Astrocyte (in vitro differentiated cells and primary cell): ENCODE measurements around the gene DUSP11. TPM values are rescaled to one million over a fixed set of nuclear protein-coding genes. Genes with fewer than 3 reads are reported as not detected.

Experiments
- DNase-seq: peaks from one replicate; pipeline ENCODE4 v3.0.0-alpha.2; 2010; ENCODE audit warnings: low read depth
- FAIRE-seq: peaks from 2 replicates; lab custom pipeline; 2011; peaks lifted over from hg19 to GRCh38; lab: Jason Lieb, UNC
- H2AFZ ChIP-seq: 2 replicates; pipeline ENCODE4 v1.6.0; 2012; ENCODE audit warnings: low read depth, low read length, inconsistent platforms
- H3K27ac ChIP-seq: 2 replicates; pipeline ENCODE4 v1.5.1; 2011; ENCODE audit warnings: low read depth, low read length, inconsistent platforms
- H3K27me3 ChIP-seq: 2 replicates; pipeline ENCODE4 v1.6.0; 2011; ENCODE audit warnings: low read length, inconsistent platforms; ENCODE audit not compliant: insufficient read depth
- H3K36me3 ChIP-seq: 2 replicates; pipeline ENCODE4 v1.5.1; 2011; ENCODE audit warnings: low read length, inconsistent platforms; ENCODE audit not compliant: insufficient read depth
- H3K4me1 ChIP-seq: 2 replicates; pipeline ENCODE4 v1.5.1; 2011; ENCODE audit warnings: low read length, inconsistent platforms; ENCODE audit not compliant: insufficient read depth
- H3K4me2 ChIP-seq: 2 replicates; pipeline ENCODE4 v1.6.0; 2012; ENCODE audit warnings: low read length, inconsistent platforms
- H3K4me3 ChIP-seq: 2 replicates; pipeline ENCODE4 v1.5.1; 2011; ENCODE audit warnings: low read depth, mild to moderate bottlenecking, low read length, inconsistent platforms; ENCODE audit not compliant: insufficient read depth
- H3K79me2 ChIP-seq: 2 replicates; pipeline ENCODE4 v1.6.0; 2012; ENCODE audit warnings: mild to moderate bottlenecking, low read length, inconsistent platforms; ENCODE audit not compliant: insufficient read depth
- H3K9ac ChIP-seq: 2 replicates; pipeline ENCODE4 v1.6.0; 2012; ENCODE audit warnings: mild to moderate bottlenecking, low read length, inconsistent platforms
- H3K9me3 ChIP-seq: 2 replicates; pipeline ENCODE4 v1.5.1; 2012; ENCODE audit warnings: low read depth, mild to moderate bottlenecking, low read length, inconsistent platforms; ENCODE audit not compliant: insufficient read depth
- H4K20me1 ChIP-seq: 2 replicates; pipeline ENCODE4 v1.6.0; 2012; ENCODE audit warnings: low read length, inconsistent platforms; ENCODE audit not compliant: insufficient read depth
- H3K27ac Mint-ChIP-seq: one replicate; pipeline ENCODE4 v1.8.0; 2021; ENCODE audit warnings: mild to moderate bottlenecking, mixed read lengths; ENCODE audit not compliant: unreplicated experiment
- H3K27me3 Mint-ChIP-seq: one replicate; pipeline ENCODE4 v1.8.0; 2021; ENCODE audit warnings: low read depth, mixed read lengths; ENCODE audit not compliant: unreplicated experiment
- H3K36me3 Mint-ChIP-seq: one replicate; pipeline ENCODE4 v1.8.0; 2021; ENCODE audit warnings: low read depth, mixed read lengths; ENCODE audit not compliant: unreplicated experiment
- H3K4me1 Mint-ChIP-seq: one replicate; pipeline ENCODE4 v1.8.0; 2021; ENCODE audit warnings: low read depth, mixed read lengths; ENCODE audit not compliant: unreplicated experiment
- H3K4me3 Mint-ChIP-seq: one replicate; pipeline ENCODE4 v1.8.0; 2021; ENCODE audit warnings: mild to moderate bottlenecking, moderate library complexity, mixed read lengths; ENCODE audit not compliant: unreplicated experiment
- H3K9me3 Mint-ChIP-seq: one replicate; pipeline ENCODE4 v1.8.0; 2021; ENCODE audit warnings: mild to moderate bottlenecking, mixed read lengths; ENCODE audit not compliant: unreplicated experiment
- CTCF ChIP-seq: IDR thresholded peaks from 2 replicates; pipeline ENCODE4 v1.5.1; 2011; ENCODE audit warnings: low read depth, mild to moderate bottlenecking, inconsistent platforms, low read length, moderate library complexity; ENCODE audit not compliant: insufficient read depth
- EZH2 ChIP-seq: IDR thresholded peaks from 2 replicates; pipeline ENCODE4 v1.6.1; 2012; ENCODE audit warnings: mild to moderate bottlenecking, low read length, inconsistent platforms; ENCODE audit not compliant: insufficient read depth
- total RNA-seq: library from RNA; stranded (reverse); gene quantifications from 2 replicates; pipeline ENCODE4 v1.2.1, GENCODE V29; 2021

Gene DUSP11
- total RNA-seq, 1 donor from 2014 or later: 39.6 TPM

- peaks cover 2% of the 10 kb centered on the region for H3K27me3 Mint-ChIP-seq
- DNase-seq (no peak), FAIRE-seq (no peak)
- peaks cover 31% of the 10 kb centered on the region for H3K4me1 ChIP-seq
- peaks cover 17% of the 10 kb centered on the region for H3K79me2 ChIP-seq
- peak overlapping the region; percentile 69 for H3K27ac Mint-ChIP-seq
- peaks cover 30% of the 10 kb centered on the region for H3K4me1 Mint-ChIP-seq
- TF ChIP-seq EZH2 (no peak), CTCF (no peak)
- no peaks in the 10 kb centered on the region for H3K36me3 ChIP-seq
- H3K9me3 Mint-ChIP-seq: no peaks in the 10 kb centered on the region
- peak overlapping the region; percentile 91 for H3K4me2 ChIP-seq
- peak overlapping the region; percentile 73 for H2AFZ ChIP-seq
- no peaks in the 10 kb centered on the region for H3K9me3 ChIP-seq
- H4K20me1 ChIP-seq: no peaks in the 10 kb centered on the region
- peaks cover 6% of the 10 kb centered on the region for H3K36me3 Mint-ChIP-seq
- H3K4me3 ChIP-seq: peak overlapping the region; percentile 70
- H3K4me3 Mint-ChIP-seq: peak overlapping the region; percentile 94
- no peaks in the 10 kb centered on the region for H3K27me3 ChIP-seq
- peak overlapping the region; percentile 89 for H3K9ac ChIP-seq
- no peak overlapping the region for H3K27ac ChIP-seq
Measured at GRCh38 chr2:73828389-73828817, 48.5 kb upstream of the DUSP11 start.

GRCh38 chr2:73827660-73828388 is 47.9 kb upstream of the DUSP11 start:
- Histone ChIP-seq H2AFZ (no peak overlapping the region), H3K79me2 (peaks cover 11% of the 10 kb centered on the region), H3K27me3 (no peaks in the 10 kb centered on the region), H3K27ac (no peak overlapping the region), H4K20me1 (no peaks in the 10 kb centered on the region), H3K4me2 (peak overlapping the region; percentile 91), H3K36me3 (no peaks in the 10 kb centered on the region), H3K4me1 (peaks cover 29% of the 10 kb centered on the region), H3K9ac (no peak overlapping the region), H3K9me3 (no peaks in the 10 kb centered on the region), H3K4me3 (no peak overlapping the region)
- peaks cover 2% of the 10 kb centered on the region for H3K27me3 Mint-ChIP-seq
- peaks cover 30% of the 10 kb centered on the region for H3K4me1 Mint-ChIP-seq
- H3K36me3 Mint-ChIP-seq: peaks cover 5% of the 10 kb centered on the region
- H3K9me3 Mint-ChIP-seq: no peaks in the 10 kb centered on the region
- TF ChIP-seq CTCF (no peak), EZH2 (no peak)
- no peak for DNase-seq
- no peak overlapping the region for H3K27ac Mint-ChIP-seq
- peak overlapping the region; percentile 51 for H3K4me3 Mint-ChIP-seq
- FAIRE-seq: no peak

- Histone ChIP-seq H3K36me3 (no peaks in the 10 kb centered on the region), H2AFZ (no peak overlapping the region), H3K4me1 (peaks cover 25% of the 10 kb centered on the region), H3K79me2 (peaks cover 7% of the 10 kb centered on the region), H4K20me1 (no peaks in the 10 kb centered on the region), H3K4me2 (no peak overlapping the region), H3K9ac (no peak overlapping the region), H3K9me3 (no peaks in the 10 kb centered on the region), H3K27me3 (peaks cover 4% of the 10 kb centered on the region), H3K27ac (no peak overlapping the region), H3K4me3 (no peak overlapping the region)
- Mint-ChIP-seq H3K4me3 (no peak overlapping the region), H3K27me3 (peaks cover 2% of the 10 kb centered on the region), H3K27ac (no peak overlapping the region), H3K4me1 (peaks cover 26% of the 10 kb centered on the region), H3K36me3 (no peaks in the 10 kb centered on the region), H3K9me3 (no peaks in the 10 kb centered on the region)
- FAIRE-seq (no peak), DNase-seq (no peak)
- TF ChIP-seq EZH2 (no peak), CTCF (peak; percentile 42)
Measured at GRCh38 chr2:73827018-73827417, 47.1 kb upstream of the DUSP11 start.
